Breast epithelium (tissue), 4 donors: ENCODE measurements around the gene GPX8. TPM values are rescaled to one million over a fixed set of nuclear protein-coding genes. Genes with fewer than 3 reads are reported as not detected.

ENCODE experiments used
- DNase-seq, 2 donors: peaks; one replicate each; pipeline ENCODE4 v3.0.0-alpha.2; 2019; ENCODE audit warnings: low spot score in 2 of 2
- H3K27ac ChIP-seq, 2 donors: fragments of 200-600 bp; sonication (generic) in 1 of 2; one replicate each; pipeline ENCODE4 v1.5.1; 2016 to 2019; ENCODE audit warnings: mild to moderate bottlenecking in 1 of 2
- H3K27me3 ChIP-seq, 2 donors: fragments of 200-600 bp; sonication (generic) in 1 of 2; one replicate each; pipeline versions ENCODE4 v1.5.1 to v1.6.0; 2017 to 2019; ENCODE audit warnings: control low read depth in 1 of 2, mild to moderate bottlenecking in 1 of 2
- H3K36me3 ChIP-seq: fragments of 200-600 bp; one replicate; pipeline ENCODE4 v1.5.1; 2019
- H3K4me1 ChIP-seq, 2 donors: fragments of 200-600 bp; sonication (generic); one replicate each; pipeline ENCODE4 v1.5.1; 2016 to 2019; ENCODE audit warnings: control low read depth in 1 of 2
- H3K4me3 ChIP-seq, 3 donors: fragments of 200-600 bp; sonication (generic); 1 replicate in 2 of 3; 2 replicates in 1 of 3; pipeline ENCODE4 v1.5.1; 2016 to 2019; ENCODE audit warnings: mild to moderate bottlenecking in 3 of 3, moderate library complexity in 2 of 3
- H3K9me3 ChIP-seq, 2 donors: fragments of 200-600 bp; sonication (generic) in 1 of 2; one replicate each; pipeline ENCODE4 v1.5.1; 2016 to 2019; ENCODE audit warnings: control low read depth in 1 of 2
- CTCF ChIP-seq, 3 donors: fragments of 450-650 bp; IDR thresholded peaks; one replicate each; pipeline ENCODE4 v1.5.1; 2016 to 2017; ENCODE audit warnings: antibody characterized with exemption in 3 of 3, mild to moderate bottlenecking in 3 of 3, moderate library complexity in 3 of 3
- POLR2A ChIP-seq: fragments of 450-650 bp; IDR thresholded peaks from one replicate; pipeline ENCODE4 v1.6.1; 2016; ENCODE audit warnings: antibody characterized with exemption, mild to moderate bottlenecking, moderate library complexity
- POLR2AphosphoS5 ChIP-seq, 3 donors: sonication (generic); formaldehyde crosslinking; IDR thresholded peaks; one replicate each; pipeline ENCODE4 v1.6.1; 2017; ENCODE audit warnings: antibody characterized with exemption in 3 of 3
- intact Hi-C: fragments of 100-400 bp; cut with DNase I; formaldehyde crosslinking; loops from one replicate; pipeline ENCODE4 v1.15.1; 2023; ENCODE audit warnings: low total_unique reads
- total RNA-seq, 3 donors: library from RNA; depleted of rRNA; stranded (reverse); fragments of >200 nt; gene quantifications; one replicate each; pipeline ENCODE4 v1.1.0, GENCODE V29; 2016

Gene GPX8
- total RNA-seq, 3 donors from 2014 or later = 14.4 to 24.9 (median 21.0) TPM

GRCh38 chr5:55134053-55134722, 25.8 kb upstream of the GPX8 start:
- Histone ChIP-seq H3K27ac (no peak overlapping the region), H3K9me3 (peaks cover 0 to 8% of the 10 kb centered on the region in 2 donors), H3K27me3 (no peaks in the 10 kb centered on the region), H3K36me3 (no peaks in the 10 kb centered on the region), H3K4me1 (no peaks in the 10 kb centered on the region), H3K4me3 (no peak overlapping the region)
- DNase-seq = no peak
- intact Hi-C loops = no loop called here
- TF ChIP-seq POLR2A = no peak
- TF ChIP-seq CTCF (IDR thresholded peaks at IDR 0.05) = no peak
- TF ChIP-seq POLR2AphosphoS5 (IDR thresholded peaks at IDR 0.05) = no peak

- intact Hi-C loops = no loop called here
- no peaks in the 10 kb centered on the region for H3K9me3 ChIP-seq
- H3K27ac ChIP-seq = no peak overlapping the region
- no peaks in the 10 kb centered on the region for H3K27me3 ChIP-seq
- TF ChIP-seq CTCF (IDR thresholded peaks at IDR 0.05) = no peak
- TF ChIP-seq POLR2AphosphoS5 (IDR thresholded peaks at IDR 0.05) = no peak
- no peak for TF ChIP-seq POLR2A
- no peak overlapping the region for H3K4me3 ChIP-seq
- DNase-seq = no peak
- no peaks in the 10 kb centered on the region for H3K36me3 ChIP-seq
- no peaks in the 10 kb centered on the region for H3K4me1 ChIP-seq
Observed at GRCh38 chr5:55136521-55136920, 23.4 kb upstream of the GPX8 start.

- TF ChIP-seq POLR2A = no peak
- TF ChIP-seq CTCF (IDR thresholded peaks at IDR 0.05) = no peak
- TF ChIP-seq POLR2AphosphoS5 (IDR thresholded peaks at IDR 0.05) = no peak
- no peak overlapping the region for H3K4me3 ChIP-seq
- DNase-seq = no peak
- no peaks in the 10 kb centered on the region for H3K9me3 ChIP-seq
- H3K36me3 ChIP-seq = no peaks in the 10 kb centered on the region
- no peak overlapping the region for H3K27ac ChIP-seq
- intact Hi-C loops = no loop called here
- H3K27me3 ChIP-seq = no peaks in the 10 kb centered on the region
- H3K4me1 ChIP-seq = no peaks in the 10 kb centered on the region
Observed at GRCh38 chr5:55140908-55141665, 18.9 kb upstream of the GPX8 start.

GRCh38 chr5:55141945-55142690, 17.9 kb upstream of the GPX8 start:
- Histone ChIP-seq H3K4me3 (no peak overlapping the region), H3K27ac (no peak overlapping the region), H3K4me1 (no peaks in the 10 kb centered on the region), H3K36me3 (no peaks in the 10 kb centered on the region), H3K9me3 (no peaks in the 10 kb centered on the region), H3K27me3 (no peaks in the 10 kb centered on the region)
- no peak for TF ChIP-seq POLR2AphosphoS5 (IDR thresholded peaks at IDR 0.05)
- no peak for TF ChIP-seq CTCF (IDR thresholded peaks at IDR 0.05)
- TF ChIP-seq POLR2A = no peak
- intact Hi-C loops = no loop called here
- no peak for DNase-seq

- H3K36me3 ChIP-seq = no peaks in the 10 kb centered on the region
- intact Hi-C loops = no loop called here
- DNase-seq = no peak
- TF ChIP-seq POLR2A (no peak), POLR2AphosphoS5 (IDR thresholded peaks at IDR 0.05) (no peak), CTCF (IDR thresholded peaks at IDR 0.05) (no peak)
- H3K9me3 ChIP-seq = no peaks in the 10 kb centered on the region
- H3K4me3 ChIP-seq = no peak overlapping the region
- no peaks in the 10 kb centered on the region for H3K4me1 ChIP-seq
- no peaks in the 10 kb centered on the region for H3K27me3 ChIP-seq
- H3K27ac ChIP-seq = no peak overlapping the region
Observed at GRCh38 chr5:55143624-55144023, 16.3 kb upstream of the GPX8 start.
